ENCODE measurements around the gene TBC1D24.
"Not testable (repeated sequence)": the region's sequence is repeated elsewhere in the genome, so short reads cannot be mapped to it uniquely, and the experiment has no call there.

Gene TBC1D24

GRCh38 chr16:2474877-2475412 is at the start of gene TBC1D24:
Gene TBC1D24, plus strand, starts transcription at chr16:2475127. Its CDS starts 21,022 bp downstream, at chr16:2496149.
- DNase-seq (ENCODE audit: low read depth) = peak; percentile 78

GRCh38 chr16:2425825-2426430 is 49.0 kb upstream of the TBC1D24 start:
- no peak for DNase-seq (ENCODE audit: low read depth)

- DNase-seq (ENCODE audit: low read depth) = no peak
These were observed 48.0 kb upstream of the TBC1D24 start for GRCh38 chr16:2426941-2427361.

- DNase-seq (ENCODE audit: low read depth) = no peak
These were observed 47.4 kb upstream of the TBC1D24 start for GRCh38 chr16:2427526-2427925.

- DNase-seq (ENCODE audit: low read depth) = no peak
These were observed 46.7 kb upstream of the TBC1D24 start for GRCh38 chr16:2428051-2428783.

- no peak for DNase-seq (ENCODE audit: low read depth)
These were observed 46.2 kb upstream of the TBC1D24 start for GRCh38 chr16:2428784-2429033.

GRCh38 chr16:2429034-2429770 is 45.7 kb upstream of the TBC1D24 start, which contains the start of gene CCNF:
Gene CCNF, plus strand, starts transcription at chr16:2429447. Its CDS starts 35 bp downstream, at chr16:2429482.
- DNase-seq (ENCODE audit: low read depth) = peak; percentile 94

- DNase-seq (ENCODE audit: low read depth) = peak; percentile 21
These were observed 44.9 kb upstream of the TBC1D24 start for GRCh38 chr16:2429771-2430663.

GRCh38 chr16:2432286-2432685 is 42.6 kb upstream of the TBC1D24 start:
- no peak for DNase-seq (ENCODE audit: low read depth)

GRCh38 chr16:2432801-2433505 is 42.0 kb upstream of the TBC1D24 start:
- DNase-seq (ENCODE audit: low read depth) = no peak

- DNase-seq (ENCODE audit: low read depth) = not testable (repeated sequence)
These were observed 39.7 kb upstream of the TBC1D24 start for GRCh38 chr16:2435236-2435635.

GRCh38 chr16:2436110-2436509 is 38.8 kb upstream of the TBC1D24 start:
- DNase-seq (ENCODE audit: low read depth) = no peak

- no peak for DNase-seq (ENCODE audit: low read depth)
These were observed 37.7 kb upstream of the TBC1D24 start for GRCh38 chr16:2437032-2437790.

- no peak for DNase-seq (ENCODE audit: low read depth)
These were observed 36.8 kb upstream of the TBC1D24 start for GRCh38 chr16:2438121-2438520.

- DNase-seq (ENCODE audit: low read depth) = no peak
These were observed 35.3 kb upstream of the TBC1D24 start for GRCh38 chr16:2439598-2439997.

- not testable (repeated sequence) for DNase-seq (ENCODE audit: low read depth)
These were observed 33.7 kb upstream of the TBC1D24 start for GRCh38 chr16:2441143-2441804.

- no peak for DNase-seq (ENCODE audit: low read depth)
These were observed 31.4 kb upstream of the TBC1D24 start for GRCh38 chr16:2443555-2443954.

GRCh38 chr16:2447920-2448583 is 26.9 kb upstream of the TBC1D24 start:
- no peak for DNase-seq (ENCODE audit: low read depth)

- DNase-seq (ENCODE audit: low read depth) = no peak
These were observed 25.8 kb upstream of the TBC1D24 start for GRCh38 chr16:2449118-2449517.
